ENCODE data around the gene RAB3IL1. TPM values are rescaled to one million over a fixed set of nuclear protein-coding genes. Genes with fewer than 3 reads are reported as not detected.

The RAB3IL1 gene
- total RNA-seq, 1 donor from 2014 or later: 10.6 TPM

DNA sequence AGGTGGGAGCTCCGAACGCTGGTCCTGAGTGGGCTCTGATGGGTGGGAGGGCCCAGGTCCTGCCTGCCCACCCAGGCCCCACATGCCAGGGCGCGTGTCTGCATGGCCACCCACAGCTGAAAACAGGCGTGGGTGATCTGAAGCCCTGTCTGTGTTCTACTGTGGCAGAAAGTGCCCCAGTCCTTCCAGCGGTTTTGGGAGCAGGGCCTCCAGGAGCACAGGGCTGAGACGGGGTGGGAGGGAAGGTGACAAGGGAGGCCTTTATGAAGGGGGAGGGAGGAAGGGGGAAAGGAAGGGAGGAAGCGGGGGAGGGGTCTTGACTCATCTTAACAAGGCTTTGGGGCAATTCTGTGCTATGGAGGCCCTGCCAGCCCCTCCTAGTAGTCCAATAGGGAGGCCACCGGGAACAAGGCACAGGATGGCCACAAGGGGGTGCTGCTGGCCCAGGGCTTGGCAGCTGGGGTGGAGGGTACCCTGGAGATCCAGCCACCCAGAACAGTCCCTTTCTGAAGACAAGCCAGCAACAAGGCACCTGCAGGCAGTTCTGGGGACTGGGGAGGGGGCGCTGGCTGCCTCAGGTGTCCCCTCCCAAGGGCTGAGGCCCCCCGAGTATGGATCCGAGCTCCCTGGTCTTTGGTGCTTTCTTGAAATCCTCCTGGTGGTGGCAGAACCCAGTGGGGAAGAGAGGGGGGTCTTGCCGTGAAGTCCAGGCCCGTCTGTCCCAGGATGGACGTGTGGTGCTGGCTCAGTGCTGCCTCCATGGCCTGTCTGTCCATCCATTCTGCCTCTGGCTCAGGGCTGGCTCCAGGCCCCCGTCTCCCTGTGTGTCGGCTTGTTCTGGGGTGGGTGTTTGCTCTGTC is 19.7 kb downstream of the RAB3IL1 start:
- no peaks in the 10 kb centered on the region for H3K27me3 Mint-ChIP-seq (ENCODE audit: low read depth)
- TF ChIP-seq, protein P1, sequence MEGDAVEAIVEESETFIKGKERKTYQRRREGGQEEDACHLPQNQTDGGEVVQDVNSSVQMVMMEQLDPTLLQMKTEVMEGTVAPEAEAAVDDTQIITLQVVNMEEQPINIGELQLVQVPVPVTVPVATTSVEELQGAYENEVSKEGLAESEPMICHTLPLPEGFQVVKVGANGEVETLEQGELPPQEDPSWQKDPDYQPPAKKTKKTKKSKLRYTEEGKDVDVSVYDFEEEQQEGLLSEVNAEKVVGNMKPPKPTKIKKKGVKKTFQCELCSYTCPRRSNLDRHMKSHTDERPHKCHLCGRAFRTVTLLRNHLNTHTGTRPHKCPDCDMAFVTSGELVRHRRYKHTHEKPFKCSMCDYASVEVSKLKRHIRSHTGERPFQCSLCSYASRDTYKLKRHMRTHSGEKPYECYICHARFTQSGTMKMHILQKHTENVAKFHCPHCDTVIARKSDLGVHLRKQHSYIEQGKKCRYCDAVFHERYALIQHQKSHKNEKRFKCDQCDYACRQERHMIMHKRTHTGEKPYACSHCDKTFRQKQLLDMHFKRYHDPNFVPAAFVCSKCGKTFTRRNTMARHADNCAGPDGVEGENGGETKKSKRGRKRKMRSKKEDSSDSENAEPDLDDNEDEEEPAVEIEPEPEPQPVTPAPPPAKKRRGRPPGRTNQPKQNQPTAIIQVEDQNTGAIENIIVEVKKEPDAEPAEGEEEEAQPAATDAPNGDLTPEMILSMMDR (IDR thresholded peaks at IDR 0.05; ENCODE audit: unreplicated experiment): peak; percentile 80
- H3K4me1 Mint-ChIP-seq: peaks cover 3% of the 10 kb centered on the region
- no peaks in the 10 kb centered on the region for H3K9me3 Mint-ChIP-seq
- no peak overlapping the region for H3K4me3 Mint-ChIP-seq
- H3K27ac Mint-ChIP-seq: no peak overlapping the region
- DNase-seq (ENCODE audit: low spot score in 2 of 2, unreplicated experiment in 2 of 2): peak; percentile 64 to 90
- no peaks in the 10 kb centered on the region for H3K36me3 Mint-ChIP-seq

DNA sequence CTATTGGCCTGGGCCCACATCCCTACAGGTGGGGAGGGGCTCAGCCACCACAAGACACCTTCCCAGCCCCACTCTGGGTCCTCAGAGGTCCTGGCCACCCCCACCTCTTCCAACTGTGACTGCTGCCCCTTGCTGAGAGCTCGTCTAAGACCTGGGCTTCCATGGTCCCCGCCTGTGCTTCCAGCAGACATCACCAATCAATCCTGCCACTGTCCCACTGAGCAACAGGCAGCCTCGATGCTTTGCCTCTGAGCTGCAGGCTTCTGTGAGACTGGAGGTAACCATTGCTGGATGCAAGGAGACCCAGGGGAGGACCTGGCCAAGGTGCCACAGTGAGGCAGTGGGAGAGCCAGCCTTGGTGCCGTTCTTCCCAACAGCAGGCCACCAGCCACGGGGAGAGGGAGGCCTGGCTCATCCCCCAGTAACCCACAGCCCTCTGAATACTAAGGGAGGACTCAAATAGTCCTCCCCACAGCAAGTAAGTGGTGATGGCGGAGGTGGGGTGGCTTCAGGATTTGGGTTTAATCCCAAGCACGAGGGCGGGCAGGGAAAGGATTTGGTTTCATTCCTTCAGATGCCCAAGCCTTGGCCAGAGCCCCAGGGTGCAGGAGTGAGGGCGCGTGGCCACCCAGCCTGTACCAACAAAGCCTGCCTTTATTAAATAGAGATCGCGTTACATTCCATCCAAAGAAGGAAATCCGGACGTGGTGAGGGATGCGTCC is 20.5 kb downstream of the RAB3IL1 start:
- H3K27me3 Mint-ChIP-seq (ENCODE audit: low read depth): no peaks in the 10 kb centered on the region

DNA sequence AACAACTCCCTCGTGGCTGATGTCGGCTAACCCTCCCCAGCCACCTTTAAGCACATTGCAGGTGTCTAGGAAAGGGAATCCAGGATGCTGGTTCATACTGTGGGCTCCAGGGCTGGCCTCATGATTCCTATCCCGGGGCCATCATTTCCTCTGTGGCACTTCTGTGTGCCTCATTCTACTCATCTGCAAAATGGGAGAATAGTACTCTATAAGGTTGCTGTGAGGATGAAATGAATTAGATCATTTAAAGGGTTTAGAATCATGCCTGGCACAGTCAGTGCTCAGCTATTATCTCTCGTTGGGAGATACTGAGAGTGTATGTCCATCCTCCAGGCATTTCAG is 21.7 kb downstream of the RAB3IL1 start:
- DNase-seq (ENCODE audit: low spot score in 2 of 2, unreplicated experiment in 2 of 2): no peak
- Mint-ChIP-seq H3K4me1 (peaks cover 5% of the 10 kb centered on the region), H3K27ac (no peak overlapping the region)

More for the DNA sequence above, 20.5 kb downstream of the RAB3IL1 start:
- Mint-ChIP-seq H3K36me3 (no peaks in the 10 kb centered on the region), H3K4me3 (no peak overlapping the region), H3K4me1 (peaks cover 3% of the 10 kb centered on the region), H3K27ac (no peak overlapping the region), H3K9me3 (no peaks in the 10 kb centered on the region)
- DNase-seq (ENCODE audit: low spot score in 2 of 2, unreplicated experiment in 2 of 2): no peak
- TF ChIP-seq, protein P1 (IDR thresholded peaks at IDR 0.05; ENCODE audit: unreplicated experiment): no peak

DNA sequence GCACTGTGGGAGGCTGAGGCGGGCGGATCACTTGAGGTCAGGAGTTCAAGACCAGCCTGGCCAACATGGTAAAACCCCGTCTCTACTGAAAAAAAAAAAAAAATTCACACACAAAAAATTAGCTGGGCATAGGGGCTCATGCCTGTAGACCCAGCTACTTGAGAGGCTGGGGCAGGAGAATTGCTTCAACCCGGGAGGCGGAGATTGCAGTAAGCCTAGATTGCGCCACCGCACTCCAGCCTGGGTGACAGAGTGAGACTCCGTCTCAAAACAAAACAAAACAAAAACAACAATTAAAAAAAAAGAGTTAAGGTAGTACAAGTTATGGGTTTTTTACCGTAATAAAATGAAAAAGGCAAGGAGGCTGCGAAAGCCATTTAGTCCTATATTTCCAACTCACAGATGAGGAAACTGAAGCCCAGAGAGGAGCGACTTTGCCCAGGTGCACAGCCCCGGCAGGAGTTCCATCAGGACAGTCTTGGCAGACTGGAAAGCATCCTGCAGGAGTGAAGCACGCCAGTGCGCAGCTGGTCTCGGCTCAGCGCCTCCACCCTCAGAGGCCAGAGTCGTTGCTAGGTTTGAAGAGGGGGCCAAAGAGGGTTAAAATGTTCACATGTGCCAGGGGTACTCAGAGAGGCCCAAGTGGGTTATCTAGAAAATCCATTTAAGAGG is 22.2 kb downstream of the RAB3IL1 start:
- H3K9me3 Mint-ChIP-seq: no peaks in the 10 kb centered on the region
- H3K4me1 Mint-ChIP-seq: peaks cover 5% of the 10 kb centered on the region
- no peaks in the 10 kb centered on the region for H3K36me3 Mint-ChIP-seq
- no peak overlapping the region for H3K4me3 Mint-ChIP-seq
- peaks cover 2% of the 10 kb centered on the region for H3K27me3 Mint-ChIP-seq (ENCODE audit: low read depth)
- DNase-seq (ENCODE audit: low spot score in 2 of 2, unreplicated experiment in 2 of 2): no peak
- TF ChIP-seq, protein P1 (IDR thresholded peaks at IDR 0.05; ENCODE audit: unreplicated experiment): no peak
- no peak overlapping the region for H3K27ac Mint-ChIP-seq

More for the DNA sequence above, 21.7 kb downstream of the RAB3IL1 start:
- Mint-ChIP-seq H3K27me3 (ENCODE audit: low read depth) (peaks cover 2% of the 10 kb centered on the region), H3K36me3 (no peaks in the 10 kb centered on the region), H3K4me3 (no peak overlapping the region), H3K9me3 (no peaks in the 10 kb centered on the region)
- TF ChIP-seq, protein P1 (IDR thresholded peaks at IDR 0.05; ENCODE audit: unreplicated experiment): no peak

DNA sequence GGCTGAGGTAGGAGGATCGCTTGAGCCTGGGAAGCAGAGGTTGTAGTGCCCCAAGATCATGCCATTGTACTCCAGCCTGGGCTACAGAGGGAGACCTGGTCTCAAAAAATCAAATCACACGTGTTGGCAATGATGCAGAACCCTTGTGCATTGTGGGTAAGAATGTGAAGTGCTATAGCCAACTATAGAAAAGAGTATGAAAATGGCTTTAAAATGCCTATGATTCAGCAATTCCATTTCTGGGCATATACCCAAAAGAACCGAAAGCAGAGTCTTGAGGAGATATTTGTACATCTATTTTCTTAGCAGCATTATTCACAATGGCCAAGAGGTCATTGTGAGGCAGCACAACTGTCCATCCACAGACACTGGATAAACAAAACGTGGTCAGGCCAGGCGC is 23.4 kb downstream of the RAB3IL1 start:
- H3K27ac Mint-ChIP-seq: no peak overlapping the region
- DNase-seq (ENCODE audit: low spot score in 2 of 2, unreplicated experiment in 2 of 2): no peak
- H3K9me3 Mint-ChIP-seq: no peaks in the 10 kb centered on the region
- H3K36me3 Mint-ChIP-seq: no peaks in the 10 kb centered on the region
- H3K4me3 Mint-ChIP-seq: no peak overlapping the region
- TF ChIP-seq, protein P1 (IDR thresholded peaks at IDR 0.05; ENCODE audit: unreplicated experiment): no peak
- H3K27me3 Mint-ChIP-seq (ENCODE audit: low read depth): peaks cover 2% of the 10 kb centered on the region
- peaks cover 2% of the 10 kb centered on the region for H3K4me1 Mint-ChIP-seq

Measured in mesothelial cell of epicardium (in vitro differentiated cells).